RWPE2 (cell line): ENCODE results near the gene MSANTD3.

Experiments
- ATAC-seq: fragments of 200-7000 bp; cut with Tn5 transposase; 3 replicates; pipeline ENCODE4 v1.9.1; 2021; ENCODE audit warnings: low read depth
- DNase-seq: peaks from one replicate; pipeline ENCODE4 v3.0.0-alpha.2; 2020; ENCODE audit warnings: low spot score
- H3K27ac ChIP-seq: fragments of 450-650 bp; 2 replicates; pipeline ENCODE4 v1.5.1; 2017; ENCODE audit warnings: mild to moderate bottlenecking; ENCODE audit not compliant: poor library complexity, severe bottlenecking
- H3K27me3 ChIP-seq: fragments of 250-450 bp; sonication (Bioruptor Pico); 2 replicates; pipeline ENCODE4 v1.5.1; 2021; ENCODE audit warnings: mild to moderate bottlenecking, moderate library complexity; ENCODE audit not compliant: insufficient read depth, poor library complexity, severe bottlenecking
- H3K36me3 ChIP-seq: fragments of 250-450 bp; sonication (Bioruptor Pico); 2 replicates; pipeline ENCODE4 v1.5.1; 2020; ENCODE audit warnings: low read depth, mild to moderate bottlenecking, moderate library complexity
- H3K4me1 ChIP-seq: fragments of 250-450 bp; sonication (Bioruptor Pico); 2 replicates; pipeline ENCODE4 v1.5.1; 2021; ENCODE audit warnings: mild to moderate bottlenecking, moderate library complexity; ENCODE audit not compliant: insufficient read depth, poor library complexity, severe bottlenecking
- H3K4me3 ChIP-seq: fragments of 250-450 bp; sonication (Bioruptor Pico); 2 replicates; pipeline ENCODE4 v1.5.1; 2021; ENCODE audit warnings: mild to moderate bottlenecking, moderate library complexity; ENCODE audit not compliant: severe bottlenecking
- H3K9me3 ChIP-seq: fragments of 250-450 bp; sonication (Bioruptor Pico); 2 replicates; pipeline ENCODE4 v1.5.1; 2021; ENCODE audit warnings: mild to moderate bottlenecking, moderate library complexity; ENCODE audit not compliant: severe bottlenecking
- CTCF ChIP-seq: fragments of 450-650 bp; IDR thresholded peaks from one replicate; pipeline ENCODE4 v1.5.1; 2017; ENCODE audit warnings: mild to moderate bottlenecking, moderate library complexity; ENCODE audit not compliant: poor library complexity, severe bottlenecking

Gene MSANTD3

DNA sequence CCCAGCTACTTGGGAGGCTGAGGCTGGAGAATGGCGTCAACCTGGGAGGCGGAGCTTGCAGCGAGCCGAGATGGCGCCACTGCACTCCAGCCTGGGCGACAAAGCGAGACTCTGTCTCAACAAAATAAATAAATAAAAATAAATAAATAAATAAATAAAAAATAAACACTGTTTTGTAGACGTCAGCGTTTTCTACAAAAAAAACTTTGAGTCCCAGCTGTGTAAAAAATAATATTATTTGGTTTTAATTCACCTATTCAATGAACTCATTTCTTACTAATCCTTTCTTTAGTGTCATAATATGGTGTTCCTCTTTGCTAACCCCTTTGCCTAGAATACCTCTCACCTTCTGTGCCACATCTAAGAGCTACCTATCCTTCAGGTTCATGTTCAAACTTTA lies 30.2 kb upstream of the MSANTD3 start:
- Histone ChIP-seq H3K4me3 (no peak overlapping the region), H3K9me3 (no peaks in the 10 kb centered on the region), H3K36me3 (no peaks in the 10 kb centered on the region), H3K27ac (no peak overlapping the region), H3K27me3 (no peaks in the 10 kb centered on the region), H3K4me1 (no peaks in the 10 kb centered on the region)
- no peak for DNase-seq
- no peak for TF ChIP-seq CTCF
- no peak for ATAC-seq

GRCh38 chr9:100397529-100398266 lies 29.2 kb upstream of the MSANTD3 start:
- H3K4me3 ChIP-seq, result no peak overlapping the region
- no peaks in the 10 kb centered on the region for H3K36me3 ChIP-seq
- no peak for TF ChIP-seq CTCF
- no peak for DNase-seq
- no peaks in the 10 kb centered on the region for H3K9me3 ChIP-seq
- H3K4me1 ChIP-seq, result no peaks in the 10 kb centered on the region
- ATAC-seq, result no peak
- H3K27ac ChIP-seq, result no peak overlapping the region
- H3K27me3 ChIP-seq, result no peaks in the 10 kb centered on the region

- Histone ChIP-seq H3K4me3 (no peak overlapping the region), H3K27me3 (no peaks in the 10 kb centered on the region), H3K27ac (no peak overlapping the region), H3K36me3 (no peaks in the 10 kb centered on the region), H3K9me3 (no peaks in the 10 kb centered on the region), H3K4me1 (no peaks in the 10 kb centered on the region)
- TF ChIP-seq CTCF, result no peak
- no peak for ATAC-seq
- no peak for DNase-seq
These were observed 25.9 kb upstream of the MSANTD3 start for GRCh38 chr9:100401042-100401441.

DNA sequence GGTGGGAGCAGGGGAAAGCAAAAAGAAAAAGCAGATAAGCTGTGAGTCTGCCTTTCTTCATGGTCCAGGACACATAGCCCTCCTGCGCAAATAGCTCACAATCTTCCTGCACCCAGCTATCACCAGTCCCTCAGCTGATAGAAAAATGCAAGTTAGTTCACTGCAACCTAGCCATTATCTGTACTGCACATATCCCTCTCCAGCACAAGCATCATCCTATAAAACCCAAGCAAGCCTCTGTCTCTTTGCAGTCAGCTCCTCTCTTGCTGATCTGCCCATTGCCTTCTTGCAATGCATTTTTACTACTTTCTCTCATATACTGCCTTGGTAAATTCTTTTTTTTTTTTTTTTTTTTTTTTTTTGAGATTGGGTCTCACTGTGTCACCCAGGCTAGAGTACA lies 20.0 kb upstream of the MSANTD3 start:
- DNase-seq (no peak), ATAC-seq (no peak)
- H3K27ac ChIP-seq, result no peak overlapping the region

More for the DNA sequence above, 20.0 kb upstream of the MSANTD3 start:
- Histone ChIP-seq H3K9me3 (no peaks in the 10 kb centered on the region), H3K36me3 (no peaks in the 10 kb centered on the region), H3K4me3 (no peak overlapping the region), H3K4me1 (no peaks in the 10 kb centered on the region), H3K27me3 (no peaks in the 10 kb centered on the region)
- TF ChIP-seq CTCF, result no peak
